Body of pancreas (tissue), 4 donors: ENCODE data around the gene ZNF138. TPM values are rescaled to one million over a fixed set of nuclear protein-coding genes. Genes with fewer than 3 reads are reported as not detected.

Source experiments
- ATAC-seq: fragments of 150-250 bp; one replicate; pipeline ENCODE4 v1.9.1; 2016
- DNase-seq, 4 donors: peaks; one replicate each; pipeline ENCODE4 v3.0.0-alpha.2; 2019
- H3K27ac ChIP-seq, 4 donors: fragments of 200-600 bp; sonication (generic); 1 replicate in 3 of 4; 2 replicates in 1 of 4; pipeline versions ENCODE4 v1.5.1 to v1.6.1; 2016 to 2019; ENCODE audit warnings: mild to moderate bottlenecking in 1 of 4, mixed read lengths in 1 of 4, moderate library complexity in 1 of 4
- H3K27me3 ChIP-seq, 2 donors: fragments of 200-600 bp; sonication (generic); one replicate each; pipeline ENCODE4 v1.6.0; 2016; ENCODE audit warnings: mild to moderate bottlenecking in 1 of 2
- H3K36me3 ChIP-seq, 2 donors: fragments of 200-600 bp; sonication (generic); replicated peaks in 1 of 2; 2 replicates each; pipeline ENCODE4 v1.5.1; 2016; ENCODE audit warnings: low read depth in 2 of 2; ENCODE audit not compliant: insufficient read depth in 1 of 2
- H3K4me1 ChIP-seq: fragments of 200-600 bp; sonication (generic); one replicate; pipeline ENCODE4 v1.6.0; 2016
- H3K4me3 ChIP-seq, 2 donors: fragments of 200-600 bp; sonication (generic); 1 replicate in 1 of 2; 2 replicates in 1 of 2; pipeline ENCODE4 v1.5.1; 2016 to 2019
- H3K9me3 ChIP-seq, 3 donors: fragments of 200-600 bp; sonication (generic); 1 replicate in 2 of 3; 2 replicates in 1 of 3; pipeline ENCODE4 v1.5.1; 2016
- CTCF ChIP-seq, 7 experiments: fragments of 450-650 bp in 4 of 7; fragments of 200-600 bp in 3 of 7; sonication (generic) in 3 of 7; IDR thresholded peaks; one replicate each; pipeline ENCODE4 v1.5.1; 2016 to 2019; ENCODE audit warnings: antibody characterized with exemption in 7 of 7
- POLR2A ChIP-seq, 3 donors: fragments of 450-650 bp; IDR thresholded peaks; one replicate each; pipeline ENCODE4 v1.6.1; 2016; ENCODE audit warnings: antibody characterized with exemption in 3 of 3, mild to moderate bottlenecking in 2 of 3
- WGBS, 2 donors: methylation state at CpG; one replicate each; pipeline ENCODE4 v1.1.5; 2017; 5-methylcytosine and 5-hydroxymethylcytosine counted together
- intact Hi-C: fragments of 100-400 bp; cut with DNase I; formaldehyde crosslinking; loops from one replicate; pipeline ENCODE4 v1.15.1; 2023
- total RNA-seq, 2 donors: library from RNA; depleted of rRNA; stranded (reverse); fragments of >200 nt; gene quantifications; one replicate each; pipeline ENCODE4 v1.1.0, GENCODE V29; 2016

The ZNF138 gene
- total RNA-seq, 2 donors from 2014 or later = 4.9 to 10.4 TPM

- Histone ChIP-seq H3K9me3 (no peaks in the 10 kb centered on the region), H3K36me3 (no peaks in the 10 kb centered on the region), H3K4me1 (peaks cover 9% of the 10 kb centered on the region), H3K27me3 (no peaks in the 10 kb centered on the region), H3K27ac (no peak overlapping the region), H3K4me3 (no peak overlapping the region)
- peak; percentile 56 to 77 (median 60) for DNase-seq
- WGBS, 2 donors = 15 to 62% methylated on average over 10 to 39 of the region's 39 CpGs
- ATAC-seq = peak; percentile 57
- intact Hi-C loops = no loop called here
- TF ChIP-seq POLR2A (IDR thresholded peaks at IDR 0.05) (no peak), CTCF (IDR thresholded peaks at IDR 0.05) (no peak)
Observed at GRCh38 chr7:64876792-64877713, 82.8 kb downstream of the ZNF138 start.

GRCh38 chr7:64877714-64878610 lies 83.7 kb downstream of the ZNF138 start:
- no peaks in the 10 kb centered on the region for H3K9me3 ChIP-seq

DNA sequence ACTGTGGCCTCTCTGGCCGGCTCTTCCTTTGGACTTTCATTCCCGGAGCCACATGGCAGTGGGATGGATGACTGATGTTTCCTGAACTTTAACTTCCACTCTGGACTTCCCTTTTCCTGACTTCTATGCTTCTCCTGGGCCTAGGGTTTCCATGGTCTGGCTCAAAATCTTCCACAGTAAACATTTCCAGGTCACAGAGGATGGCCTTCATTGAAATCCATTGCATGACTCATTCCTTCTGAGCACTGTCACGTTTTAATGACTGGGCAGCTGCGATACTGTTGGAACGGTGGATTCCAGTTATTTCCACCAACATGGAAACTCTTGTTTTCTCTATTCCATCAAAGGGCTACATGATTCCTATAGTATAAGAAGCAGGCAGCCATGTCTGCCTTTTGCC lies 84.5 kb downstream of the ZNF138 start:
- intact Hi-C loops = no loop called here
- no peak for DNase-seq
- Histone ChIP-seq H3K27ac (no peak overlapping the region), H3K27me3 (no peaks in the 10 kb centered on the region), H3K4me1 (peaks cover 16% of the 10 kb centered on the region), H3K4me3 (no peak overlapping the region), H3K36me3 (no peaks in the 10 kb centered on the region), H3K9me3 (no peaks in the 10 kb centered on the region)
- no peak for TF ChIP-seq POLR2A (IDR thresholded peaks at IDR 0.05)
- no peak for TF ChIP-seq CTCF (IDR thresholded peaks at IDR 0.05)
- ATAC-seq = no peak
- WGBS, 2 donors = 80 to 84% methylated on average over 5 of the region's 5 CpGs

More at GRCh38 chr7:64877714-64878610, 83.7 kb downstream of the ZNF138 start:
- DNase-seq = no peak
- no peak for TF ChIP-seq CTCF (IDR thresholded peaks at IDR 0.05)
- TF ChIP-seq POLR2A (IDR thresholded peaks at IDR 0.05) = no peak
- no peak for ATAC-seq
- Histone ChIP-seq H3K27ac (no peak overlapping the region), H3K36me3 (no peaks in the 10 kb centered on the region), H3K4me1 (peaks cover 16% of the 10 kb centered on the region), H3K27me3 (no peaks in the 10 kb centered on the region), H3K4me3 (no peak overlapping the region)
- intact Hi-C loops = no loop called here
- WGBS, 2 donors = 64 to 84% methylated on average over 27 to 34 of the region's 34 CpGs

DNA sequence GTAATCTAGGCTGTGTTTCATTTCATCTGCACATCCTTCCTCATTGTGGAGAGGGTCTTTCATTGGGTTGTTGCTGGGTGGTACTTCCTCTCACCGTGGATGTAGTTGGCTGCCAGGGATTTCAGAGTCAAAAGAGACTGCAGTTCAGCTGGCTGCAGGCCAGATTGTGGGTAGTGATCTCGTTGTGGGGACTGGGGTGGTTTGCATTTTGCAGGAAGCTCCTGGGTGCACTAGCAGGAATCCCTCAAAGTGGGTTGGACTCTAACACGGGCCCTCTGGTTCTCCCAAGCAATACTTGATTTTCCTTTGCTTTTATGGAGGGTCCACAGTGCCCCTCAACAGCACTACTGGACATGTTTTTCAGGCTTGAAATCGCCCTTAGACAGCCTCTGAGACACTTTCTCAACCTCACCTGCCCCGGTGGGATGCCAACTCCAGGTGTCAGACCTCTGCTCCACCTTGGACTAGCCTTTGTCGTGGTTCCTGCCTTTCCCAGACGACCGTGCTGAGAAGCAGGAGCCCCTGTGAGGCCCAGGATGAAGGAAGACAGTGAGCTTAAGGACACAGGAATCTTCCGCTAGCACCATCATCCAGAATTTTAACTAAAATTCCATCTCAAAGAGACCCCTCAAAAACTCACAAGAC lies 85.0 kb downstream of the ZNF138 start:
- H3K27me3 ChIP-seq = no peaks in the 10 kb centered on the region
- ATAC-seq (no peak), DNase-seq (no peak)
- intact Hi-C loops = no loop called here
- TF ChIP-seq POLR2A (IDR thresholded peaks at IDR 0.05) = no peak
- TF ChIP-seq CTCF (IDR thresholded peaks at IDR 0.05) = no peak
- peaks cover 16% of the 10 kb centered on the region for H3K4me1 ChIP-seq
- H3K4me3 ChIP-seq = no peak overlapping the region
- no peaks in the 10 kb centered on the region for H3K36me3 ChIP-seq
- WGBS, 2 donors = 63 to 69% methylated on average over 5 to 9 of the region's 9 CpGs
- H3K9me3 ChIP-seq = no peaks in the 10 kb centered on the region
- no peak overlapping the region for H3K27ac ChIP-seq
